Neural crest cell (in vitro differentiated cells): ENCODE data around the gene MRPL51. TPM values are rescaled to one million over a fixed set of nuclear protein-coding genes. Genes with fewer than 3 reads are reported as not detected.

ENCODE experiments used
- DNase-seq: peaks from one replicate; pipeline ENCODE4 v3.0.0; 2021; ENCODE audit warnings: low read depth, mixed read lengths, low spot score
- H3K27ac Mint-ChIP-seq: one replicate; pipeline ENCODE4 v1.8.0; 2021; ENCODE audit warnings: mild to moderate bottlenecking, mixed read lengths; ENCODE audit not compliant: unreplicated experiment
- H3K27me3 Mint-ChIP-seq: 2 replicates; pipeline ENCODE4 v1.8.0; 2021; ENCODE audit warnings: low read depth, mild to moderate bottlenecking, mixed read lengths
- H3K36me3 Mint-ChIP-seq: 2 replicates; pipeline ENCODE4 v1.8.0; 2021; ENCODE audit warnings: low read depth, mild to moderate bottlenecking, mixed read lengths
- H3K4me1 Mint-ChIP-seq: 2 replicates; pipeline ENCODE4 v1.8.0; 2021; ENCODE audit warnings: mixed read lengths
- H3K4me3 Mint-ChIP-seq: one replicate; pipeline ENCODE4 v1.8.0; 2021; ENCODE audit warnings: mild to moderate bottlenecking, mixed read lengths
- H3K9me3 Mint-ChIP-seq: 2 replicates; pipeline ENCODE4 v1.8.0; 2021; ENCODE audit warnings: mixed read lengths
- total RNA-seq: library from RNA; stranded (reverse); gene quantifications from 2 replicates; pipeline ENCODE4 v1.2.1, GENCODE V29; 2021
- TF ChIP-seq, protein P1 (sequence below): fragments of 200-600 bp; sonication (generic); conservative IDR thresholded peaks from 2 replicates; pipeline ENCODE4 v1.5.0; 2021; ENCODE audit warnings: antibody characterized with exemption, mild to moderate bottlenecking

MRPL51 gene
- total RNA-seq, 1 donor from 2014 or later: 272 TPM

DNA sequence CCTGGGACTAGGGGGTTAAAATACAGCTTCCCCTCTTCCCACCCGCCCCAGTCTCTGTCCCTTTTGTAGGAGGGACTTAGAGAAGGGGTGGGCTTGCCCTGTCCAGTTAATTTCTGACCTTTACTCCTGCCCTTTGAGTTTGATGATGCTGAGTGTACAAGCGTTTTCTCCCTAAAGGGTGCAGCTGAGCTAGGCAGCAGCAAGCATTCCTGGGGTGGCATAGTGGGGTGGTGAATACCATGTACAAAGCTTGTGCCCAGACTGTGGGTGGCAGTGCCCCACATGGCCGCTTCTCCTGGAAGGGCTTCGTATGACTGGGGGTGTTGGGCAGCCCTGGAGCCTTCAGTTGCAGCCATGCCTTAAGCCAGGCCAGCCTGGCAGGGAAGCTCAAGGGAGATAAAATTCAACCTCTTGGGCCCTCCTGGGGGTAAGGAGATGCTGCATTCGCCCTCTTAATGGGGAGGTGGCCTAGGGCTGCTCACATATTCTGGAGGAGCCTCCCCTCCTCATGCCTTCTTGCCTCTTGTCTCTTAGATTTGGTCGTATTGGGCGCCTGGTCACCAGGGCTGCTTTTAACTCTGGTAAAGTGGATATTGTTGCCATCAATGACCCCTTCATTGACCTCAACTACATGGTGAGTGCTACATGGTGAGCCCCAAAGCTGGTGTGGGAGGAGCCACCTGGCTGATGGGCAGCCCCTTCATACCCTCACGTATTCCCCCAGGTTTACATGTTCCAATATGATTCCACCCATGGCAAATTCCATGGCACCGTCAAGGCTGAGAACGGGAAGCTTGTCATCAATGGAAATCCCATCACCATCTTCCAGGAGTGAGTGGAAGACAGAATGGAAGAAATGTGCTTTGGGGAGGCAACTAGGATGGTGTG, 43.1 kb upstream of the MRPL51 start:
- TF ChIP-seq, protein P1, sequence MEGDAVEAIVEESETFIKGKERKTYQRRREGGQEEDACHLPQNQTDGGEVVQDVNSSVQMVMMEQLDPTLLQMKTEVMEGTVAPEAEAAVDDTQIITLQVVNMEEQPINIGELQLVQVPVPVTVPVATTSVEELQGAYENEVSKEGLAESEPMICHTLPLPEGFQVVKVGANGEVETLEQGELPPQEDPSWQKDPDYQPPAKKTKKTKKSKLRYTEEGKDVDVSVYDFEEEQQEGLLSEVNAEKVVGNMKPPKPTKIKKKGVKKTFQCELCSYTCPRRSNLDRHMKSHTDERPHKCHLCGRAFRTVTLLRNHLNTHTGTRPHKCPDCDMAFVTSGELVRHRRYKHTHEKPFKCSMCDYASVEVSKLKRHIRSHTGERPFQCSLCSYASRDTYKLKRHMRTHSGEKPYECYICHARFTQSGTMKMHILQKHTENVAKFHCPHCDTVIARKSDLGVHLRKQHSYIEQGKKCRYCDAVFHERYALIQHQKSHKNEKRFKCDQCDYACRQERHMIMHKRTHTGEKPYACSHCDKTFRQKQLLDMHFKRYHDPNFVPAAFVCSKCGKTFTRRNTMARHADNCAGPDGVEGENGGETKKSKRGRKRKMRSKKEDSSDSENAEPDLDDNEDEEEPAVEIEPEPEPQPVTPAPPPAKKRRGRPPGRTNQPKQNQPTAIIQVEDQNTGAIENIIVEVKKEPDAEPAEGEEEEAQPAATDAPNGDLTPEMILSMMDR: no peak
- H3K27me3 Mint-ChIP-seq: peaks cover 50% of the 10 kb centered on the region
- H3K9me3 Mint-ChIP-seq: no peaks in the 10 kb centered on the region
- H3K4me1 Mint-ChIP-seq: peaks cover 75% of the 10 kb centered on the region
- H3K27ac Mint-ChIP-seq: peak overlapping the region; percentile 96
- peaks cover 31% of the 10 kb centered on the region for H3K36me3 Mint-ChIP-seq
- DNase-seq: no peak
- H3K4me3 Mint-ChIP-seq: peak overlapping the region; percentile 98

DNA sequence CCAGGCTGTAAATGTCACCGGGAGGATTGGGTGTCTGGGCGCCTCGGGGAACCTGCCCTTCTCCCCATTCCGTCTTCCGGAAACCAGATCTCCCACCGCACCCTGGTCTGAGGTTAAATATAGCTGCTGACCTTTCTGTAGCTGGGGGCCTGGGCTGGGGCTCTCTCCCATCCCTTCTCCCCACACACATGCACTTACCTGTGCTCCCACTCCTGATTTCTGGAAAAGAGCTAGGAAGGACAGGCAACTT, 42.6 kb upstream of the MRPL51 start:
- Mint-ChIP-seq H3K4me3 (peak overlapping the region; percentile 98), H3K4me1 (peaks cover 75% of the 10 kb centered on the region), H3K27ac (peak overlapping the region; percentile 96), H3K9me3 (no peaks in the 10 kb centered on the region), H3K27me3 (peaks cover 50% of the 10 kb centered on the region), H3K36me3 (peaks cover 34% of the 10 kb centered on the region)
- TF ChIP-seq, protein P1: no peak
- DNase-seq: no peak

DNA sequence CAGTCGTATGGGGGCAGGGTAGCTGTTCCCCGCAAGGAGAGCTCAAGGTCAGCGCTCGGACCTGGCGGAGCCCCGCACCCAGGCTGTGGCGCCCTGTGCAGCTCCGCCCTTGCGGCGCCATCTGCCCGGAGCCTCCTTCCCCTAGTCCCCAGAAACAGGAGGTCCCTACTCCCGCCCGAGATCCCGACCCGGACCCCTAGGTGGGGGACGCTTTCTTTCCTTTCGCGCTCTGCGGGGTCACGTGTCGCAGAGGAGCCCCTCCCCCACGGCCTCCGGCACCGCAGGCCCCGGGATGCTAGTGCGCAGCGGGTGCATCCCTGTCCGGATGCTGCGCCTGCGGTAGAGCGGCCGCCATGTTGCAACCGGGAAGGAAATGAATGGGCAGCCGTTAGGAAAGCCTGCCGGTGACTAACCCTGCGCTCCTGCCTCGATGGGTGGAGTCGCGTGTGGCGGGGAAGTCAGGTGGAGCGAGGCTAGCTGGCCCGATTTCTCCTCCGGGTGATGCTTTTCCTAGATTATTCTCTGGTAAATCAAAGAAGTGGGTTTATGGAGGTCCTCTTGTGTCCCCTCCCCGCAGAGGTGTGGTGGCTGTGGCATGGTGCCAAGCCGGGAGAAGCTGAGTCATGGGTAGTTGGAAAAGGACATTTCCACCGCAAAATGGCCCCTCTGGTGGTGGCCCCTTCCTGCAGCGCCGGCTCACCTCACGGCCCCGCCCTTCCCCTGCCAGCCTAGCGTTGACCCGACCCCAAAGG, 42.1 kb upstream of the MRPL51 start:
- H3K4me3 Mint-ChIP-seq: peak overlapping the region; percentile 98
- peaks cover 47% of the 10 kb centered on the region for H3K27me3 Mint-ChIP-seq
- DNase-seq: peak; percentile 59
- TF ChIP-seq, protein P1: peak; percentile 25
- H3K27ac Mint-ChIP-seq: peak overlapping the region; percentile 96
- H3K4me1 Mint-ChIP-seq: peaks cover 71% of the 10 kb centered on the region
- H3K9me3 Mint-ChIP-seq: no peaks in the 10 kb centered on the region
- H3K36me3 Mint-ChIP-seq: peaks cover 37% of the 10 kb centered on the region

DNA sequence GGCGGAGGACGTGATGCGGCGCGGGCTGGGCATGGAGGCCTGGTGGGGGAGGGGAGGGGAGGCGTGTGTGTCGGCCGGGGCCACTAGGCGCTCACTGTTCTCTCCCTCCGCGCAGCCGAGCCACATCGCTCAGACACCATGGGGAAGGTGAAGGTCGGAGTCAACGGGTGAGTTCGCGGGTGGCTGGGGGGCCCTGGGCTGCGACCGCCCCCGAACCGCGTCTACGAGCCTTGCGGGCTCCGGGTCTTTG, 41.6 kb upstream of the MRPL51 start:
- H3K27ac Mint-ChIP-seq: peak overlapping the region; percentile 96
- no peaks in the 10 kb centered on the region for H3K9me3 Mint-ChIP-seq
- no peak for DNase-seq
- peaks cover 37% of the 10 kb centered on the region for H3K36me3 Mint-ChIP-seq
- TF ChIP-seq, protein P1: no peak
- peaks cover 47% of the 10 kb centered on the region for H3K27me3 Mint-ChIP-seq
- peak overlapping the region; percentile 98 for H3K4me3 Mint-ChIP-seq
- H3K4me1 Mint-ChIP-seq: peaks cover 66% of the 10 kb centered on the region

DNA sequence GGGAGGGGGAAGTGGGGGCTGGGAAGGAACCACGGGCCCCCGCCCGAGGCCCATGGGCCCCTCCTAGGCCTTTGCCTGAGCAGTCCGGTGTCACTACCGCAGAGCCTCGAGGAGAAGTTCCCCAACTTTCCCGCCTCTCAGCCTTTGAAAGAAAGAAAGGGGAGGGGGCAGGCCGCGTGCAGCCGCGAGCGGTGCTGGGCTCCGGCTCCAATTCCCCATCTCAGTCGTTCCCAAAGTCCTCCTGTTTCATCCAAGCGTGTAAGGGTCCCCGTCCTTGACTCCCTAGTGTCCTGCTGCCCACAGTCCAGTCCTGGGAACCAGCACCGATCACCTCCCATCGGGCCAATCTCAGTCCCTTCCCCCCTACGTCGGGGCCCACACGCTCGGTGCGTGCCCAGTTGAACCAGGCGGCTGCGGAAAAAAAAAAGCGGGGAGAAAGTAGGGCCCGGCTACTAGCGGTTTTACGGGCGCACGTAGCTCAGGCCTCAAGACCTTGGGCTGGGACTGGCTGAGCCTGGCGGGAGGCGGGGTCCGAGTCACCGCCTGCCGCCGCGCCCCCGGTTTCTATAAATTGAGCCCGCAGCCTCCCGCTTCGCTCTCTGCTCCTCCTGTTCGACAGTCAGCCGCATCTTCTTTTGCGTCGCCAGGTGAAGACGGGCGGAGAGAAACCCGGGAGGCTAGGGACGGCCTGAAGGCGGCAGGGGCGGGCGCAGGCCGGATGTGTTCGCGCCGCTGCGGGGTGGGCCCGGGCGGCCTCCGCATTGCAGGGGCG, 41.0 kb upstream of the MRPL51 start, which contains the start of gene GAPDH:
TSS of gene GAPDH (plus strand) at position 595 of the 772 bp plus-strand sequence. CDS start 316 bp downstream, outside the sequence.
- H3K4me1 Mint-ChIP-seq: peaks cover 61% of the 10 kb centered on the region

More for the DNA sequence above, 41.0 kb upstream of the MRPL51 start, which contains the start of gene GAPDH:
- H3K4me3 Mint-ChIP-seq: peak within 1 kb of the TSS; percentile 98
- DNase-seq: peak; percentile 85
- H3K27me3 Mint-ChIP-seq: peaks cover 42% of the 10 kb centered on the region
- peak within 1 kb of the TSS; percentile 100 for H3K27ac Mint-ChIP-seq
- H3K9me3 Mint-ChIP-seq: no peaks in the 10 kb centered on the region
- peaks cover 37% of the 10 kb centered on the region for H3K36me3 Mint-ChIP-seq
- TF ChIP-seq, protein P1: no peak
